ENCODE data around the gene ARHGAP1. TPM values are rescaled to one million over a fixed set of nuclear protein-coding genes. Genes with fewer than 3 reads are reported as not detected.

ARHGAP1 gene
- total and polyA plus RNA-seq, 2 donors (not counting 3 experiments of a cell fraction or from before 2014, with no cell fraction given): 30.9 to 58.2 TPM

GRCh38 chr11:46694072-46694471 lies 6.3 kb downstream of the ARHGAP1 start:
- H3K79me2 ChIP-seq (ENCODE audit: control insufficient read depth, insufficient read depth, low read length): peaks cover 10% of the 10 kb centered on the region
- dilution Hi-C loops (cut with MboI; ENCODE audit: extremely low pct_ligation_motif_present, low sequenced_read_pairs): no loop called here
- H3K4me1 ChIP-seq (ENCODE audit: control insufficient read depth, extremely low read depth, insufficient read depth, low read length): no peaks in the 10 kb centered on the region
- H3K9me1 ChIP-seq (replicated peaks; ENCODE audit: control insufficient read depth, extremely low read depth, insufficient read depth, low read length): no peaks in the 10 kb centered on the region
- no peak for FAIRE-seq
- no peaks in the 10 kb centered on the region for H3K27me3 ChIP-seq (ENCODE audit: control insufficient read depth in 2 of 2, insufficient read depth in 2 of 2, low read length in 2 of 2)
- POLR2A ChIA-PET: interaction anchor here (0.6 kb wide), 1 partner anchor 723 kb away, joined by 4 read pairs; no protein-coding TSS in a partner anchor
- peaks cover 4 to 26% of the 10 kb centered on the region in 2 experiments for H3K36me3 ChIP-seq (ENCODE audit: control insufficient read depth in 2 of 2, extremely low read depth in 1 of 2, insufficient read depth in 2 of 2, low read length in 2 of 2)
- H4K20me1 ChIP-seq (replicated peaks; ENCODE audit: control insufficient read depth, extremely low read depth, insufficient read depth, low read length): no peaks in the 10 kb centered on the region
- DNase-seq (ENCODE audit: low read depth, low spot score): no peak
- no peak overlapping the region for H3K4me3 ChIP-seq (replicated peaks in 1 of 3; ENCODE audit: insufficient read depth in 1 of 3, low read depth in 1 of 3, low read length in 3 of 3)
- no peak overlapping the region for H2AFZ ChIP-seq (ENCODE audit: low read depth, low read length)
- intact Hi-C loops (cut with micrococcal nuclease): no loop called here
- CTCF ChIA-PET: no interaction called here
- no peak overlapping the region for H3K27ac ChIP-seq (ENCODE audit: insufficient read depth, low read depth, low read length)
- no peak overlapping the region for H3K9ac ChIP-seq (replicated peaks; ENCODE audit: extremely low read depth, insufficient read depth, low read length)
- H3K4me2 ChIP-seq (ENCODE audit: insufficient read depth, low read length): no peak overlapping the region
- TF ChIP-seq MAX (IDR thresholded peaks at IDR 0.05; ENCODE audit: insufficient read depth, insufficient read length) (no peak), POLR2A (IDR thresholded peaks at IDR 0.05; ENCODE audit: low read depth, low read length) (no peak), MYC (IDR thresholded peaks at IDR 0.05; ENCODE audit: low read depth, low read length) (no peak), JUN (IDR thresholded peaks at IDR 0.05; ENCODE audit: borderline replicate concordance, insufficient read depth, insufficient read length, low read depth) (no peak), GATA2 (IDR thresholded peaks at IDR 0.05; ENCODE audit: insufficient read depth, insufficient read length, low read depth, low read length) (no peak), CTCF (IDR thresholded peaks at IDR 0.05; ENCODE audit: extremely low read depth in 1 of 2, insufficient read depth in 1 of 2, low read depth in 1 of 2, low read length in 2 of 2) (no peak), FOS (IDR thresholded peaks at IDR 0.05; ENCODE audit: borderline replicate concordance, insufficient read depth, low read length) (no peak), EZH2 (IDR thresholded peaks at IDR 0.05; ENCODE audit: borderline replicate concordance, low read depth, low read length, severe bottlenecking) (no peak), POLR2AphosphoS5 (IDR thresholded peaks at IDR 0.05; ENCODE audit: insufficient read depth, low read depth, low read length) (no peak)
- no peaks in the 10 kb centered on the region for H3K9me3 ChIP-seq (replicated peaks; ENCODE audit: control insufficient read depth, insufficient read depth, low read length)
- no TSS peak for BruUV-seq (replicated peaks)
